DMS153 (cell line): ENCODE results near the gene RNF152.

ENCODE experiments used
- DNase-seq: peaks from one replicate; lab custom pipeline; 2025; lab: John Stamatoyannopoulos, UW

Gene RNF152

GRCh38 chr18:61893971-61894750 is 1.4 kb upstream of the RNF152 start:
- DNase-seq: peak; percentile 40

GRCh38 chr18:61893309-61893970 is 633 bp upstream of the RNF152 start:
- peak; percentile 21 for DNase-seq

- no peak for DNase-seq
These were observed 913 bp downstream of the RNF152 start for GRCh38 chr18:61891894-61892293.

- DNase-seq: peak; percentile 33
These were observed 1.5 kb downstream of the RNF152 start for GRCh38 chr18:61891271-61891670.

GRCh38 chr18:61890344-61890743 is 2.5 kb downstream of the RNF152 start:
- no peak for DNase-seq

GRCh38 chr18:61889541-61889940 is 3.3 kb downstream of the RNF152 start:
- DNase-seq: no peak

GRCh38 chr18:61888622-61889021 is 4.2 kb downstream of the RNF152 start:
- no peak for DNase-seq

GRCh38 chr18:61887838-61888237 is 5.0 kb downstream of the RNF152 start:
- peak; percentile 37 for DNase-seq

- no peak for DNase-seq
These were observed 9.3 kb downstream of the RNF152 start for GRCh38 chr18:61883547-61883946.

GRCh38 chr18:61882296-61883004 is 10.4 kb downstream of the RNF152 start:
- no peak for DNase-seq

GRCh38 chr18:61876899-61877298 is 15.9 kb downstream of the RNF152 start:
- no peak for DNase-seq

GRCh38 chr18:61870151-61870550 is 22.7 kb downstream of the RNF152 start:
- DNase-seq: no peak

- DNase-seq: no peak
These were observed 23.2 kb downstream of the RNF152 start for GRCh38 chr18:61869636-61870035.

GRCh38 chr18:61865466-61866175 is 27.2 kb downstream of the RNF152 start:
- no peak for DNase-seq

GRCh38 chr18:61861372-61861771 is 31.4 kb downstream of the RNF152 start:
- DNase-seq: no peak

GRCh38 chr18:61860302-61860701 is 32.5 kb downstream of the RNF152 start:
- no peak for DNase-seq

- no peak for DNase-seq
These were observed 33.7 kb downstream of the RNF152 start for GRCh38 chr18:61859113-61859512.

GRCh38 chr18:61856678-61857077 is 36.1 kb downstream of the RNF152 start:
- DNase-seq: no peak

- DNase-seq: no peak
These were observed 37.1 kb downstream of the RNF152 start for GRCh38 chr18:61855449-61856378.

- DNase-seq: peak; percentile 80
These were observed 38.0 kb downstream of the RNF152 start for GRCh38 chr18:61854578-61855448.
